ENCODE measurements around the gene ATXN3L.

ATXN3L gene

DNA sequence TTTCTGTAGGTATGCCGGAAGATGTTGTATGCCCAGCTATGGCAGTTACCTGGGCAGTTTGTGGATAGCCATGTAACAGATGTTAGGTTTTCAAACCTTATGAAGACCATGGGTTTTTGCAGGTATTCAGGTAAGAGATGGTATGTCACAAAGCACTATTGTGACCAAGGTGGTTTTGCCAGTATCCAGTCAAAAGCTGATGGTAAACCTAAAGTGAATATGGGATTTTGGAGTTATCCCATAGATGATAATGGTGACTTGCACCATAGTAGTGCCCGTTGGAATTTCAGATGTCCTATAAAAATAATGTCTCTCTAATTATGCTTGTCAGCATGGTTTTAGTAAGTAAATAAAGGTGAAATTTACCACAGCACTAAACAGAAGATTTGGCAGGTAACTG, at the start of gene ATXN3L:
TSS of gene ATXN3L (minus strand) at position 101 of the 400 bp plus-strand sequence. CDS start 119 bp downstream, outside the sequence.
- no peak for DNase-seq (ENCODE audit: low read depth, low spot score)

DNA sequence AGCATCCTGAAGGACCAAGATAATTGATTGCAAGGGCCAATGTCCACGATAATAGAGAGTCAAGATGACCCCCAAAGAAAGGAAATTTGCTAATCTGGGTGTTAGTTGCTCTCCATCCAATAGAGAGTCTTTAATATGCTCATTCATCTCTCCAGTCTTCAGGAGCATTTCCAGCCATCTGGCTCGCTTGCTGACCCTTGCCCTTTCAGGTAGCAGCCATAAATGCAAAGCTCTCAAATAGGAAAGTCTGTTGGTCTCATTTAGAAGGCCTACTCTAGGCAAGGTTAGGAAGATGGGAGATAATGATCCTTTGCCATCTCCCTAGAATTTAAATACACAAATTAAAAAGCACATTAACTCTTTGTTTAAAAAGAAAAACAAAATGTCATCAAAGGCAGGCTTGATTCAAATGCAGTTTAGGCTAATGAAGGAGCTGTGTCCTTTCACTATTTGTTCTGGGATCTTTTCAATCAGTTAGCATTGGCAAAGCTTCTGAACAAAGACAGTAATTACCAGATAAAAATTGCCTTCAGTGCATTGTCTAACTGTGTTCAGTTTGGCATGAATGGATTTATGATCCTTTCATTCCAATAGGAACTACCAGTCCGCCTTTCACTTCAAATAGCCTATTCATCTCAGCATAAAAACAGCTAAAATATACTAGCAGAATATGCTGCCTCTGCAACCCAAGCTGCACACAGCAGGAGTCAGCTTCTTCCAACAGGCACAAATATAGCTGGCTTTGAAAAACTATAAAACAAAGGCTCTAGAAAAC, 49.6 kb upstream of the ATXN3L start:
- DNase-seq (ENCODE audit: low read depth, low spot score) = no peak

DNA sequence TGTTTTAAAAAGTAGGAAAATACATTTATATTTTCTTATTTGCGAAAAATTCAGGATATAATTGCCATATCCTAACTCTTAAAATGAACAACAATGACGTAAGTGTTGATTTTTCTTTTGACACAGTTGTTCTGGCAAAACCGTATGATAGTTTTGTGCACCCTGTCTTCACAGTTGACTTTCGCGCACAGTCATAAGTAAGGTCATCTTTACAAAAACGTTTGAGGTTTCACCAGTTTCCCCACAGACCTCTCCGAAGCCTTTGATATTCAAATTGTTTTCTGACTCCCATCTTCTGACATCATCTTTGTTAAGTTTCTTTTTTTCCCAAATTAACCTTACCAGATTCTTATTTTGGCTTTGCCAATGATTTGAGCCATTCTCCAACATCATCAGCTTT, 48.1 kb upstream of the ATXN3L start:
- DNase-seq (ENCODE audit: low read depth, low spot score) = no peak

DNA sequence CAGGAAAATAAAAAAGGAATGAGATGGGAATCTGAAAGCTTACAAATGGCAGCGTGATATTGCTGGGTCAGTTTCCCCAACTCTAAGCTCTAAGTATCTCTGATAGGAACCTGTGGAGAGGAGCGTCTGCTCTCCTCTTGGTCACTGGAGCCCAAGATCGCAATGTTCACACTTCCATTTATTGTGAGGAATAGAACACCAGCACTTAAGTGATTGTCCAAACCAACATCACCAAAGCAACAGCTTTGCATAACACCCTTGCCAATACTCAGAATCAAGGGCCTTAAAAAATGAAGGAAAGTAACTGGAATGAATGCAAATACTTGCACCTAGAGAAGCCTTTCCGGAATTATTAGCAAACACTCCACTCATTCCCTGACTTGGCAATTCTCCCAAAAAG, 46.8 kb upstream of the ATXN3L start:
- no peak for DNase-seq (ENCODE audit: low read depth, low spot score)

DNA sequence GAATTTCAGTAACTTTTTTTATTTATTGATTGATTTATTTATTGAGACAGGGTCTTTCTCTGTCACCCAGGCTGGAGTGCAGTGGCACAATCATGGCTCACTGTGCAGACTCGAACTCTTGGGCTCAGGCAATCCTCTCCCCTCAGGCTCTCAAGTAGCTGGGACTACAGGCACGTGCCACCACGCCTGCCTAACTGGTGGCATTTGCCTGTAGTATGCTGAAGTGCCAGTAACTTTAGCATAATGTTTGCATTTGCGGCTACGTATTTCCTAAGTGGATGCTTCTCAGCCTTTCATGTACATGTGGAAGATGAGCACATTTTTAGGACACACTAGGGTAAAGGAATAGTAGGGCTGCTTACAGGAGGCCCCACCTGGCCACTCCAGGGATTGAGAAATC, 45.3 kb upstream of the ATXN3L start:
- DNase-seq (ENCODE audit: low read depth, low spot score) = no peak

DNA sequence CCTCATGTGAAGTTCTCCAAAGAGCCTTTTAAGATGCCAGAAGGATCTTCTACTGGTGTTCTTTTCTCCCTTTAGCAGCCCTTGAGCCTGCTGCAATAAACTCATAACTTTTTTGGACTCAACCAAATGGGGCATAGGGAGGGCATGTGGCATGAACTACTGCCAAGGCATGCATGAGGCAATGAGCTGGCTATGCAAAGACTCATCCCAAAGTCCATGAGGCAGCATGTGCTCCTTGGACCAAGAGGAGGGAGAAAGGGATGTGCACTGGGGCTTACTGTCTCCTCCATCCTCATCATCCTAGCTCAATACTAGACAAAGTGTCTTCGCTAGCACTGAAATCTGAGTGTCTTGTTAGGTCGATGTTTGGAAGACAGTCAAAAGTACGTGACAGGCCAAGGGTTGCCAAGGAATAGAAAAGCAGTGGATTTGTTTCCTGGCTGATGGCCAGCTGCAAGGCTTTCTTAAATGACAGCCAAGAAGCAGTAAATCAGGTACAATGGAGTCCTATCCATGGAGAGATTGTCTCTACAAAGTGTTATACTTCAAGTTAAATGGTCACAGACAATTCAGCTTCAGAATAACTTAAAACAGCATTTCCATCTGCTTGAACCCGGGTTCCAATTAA, 44.5 kb upstream of the ATXN3L start:
- DNase-seq (ENCODE audit: low read depth, low spot score) = no peak

DNA sequence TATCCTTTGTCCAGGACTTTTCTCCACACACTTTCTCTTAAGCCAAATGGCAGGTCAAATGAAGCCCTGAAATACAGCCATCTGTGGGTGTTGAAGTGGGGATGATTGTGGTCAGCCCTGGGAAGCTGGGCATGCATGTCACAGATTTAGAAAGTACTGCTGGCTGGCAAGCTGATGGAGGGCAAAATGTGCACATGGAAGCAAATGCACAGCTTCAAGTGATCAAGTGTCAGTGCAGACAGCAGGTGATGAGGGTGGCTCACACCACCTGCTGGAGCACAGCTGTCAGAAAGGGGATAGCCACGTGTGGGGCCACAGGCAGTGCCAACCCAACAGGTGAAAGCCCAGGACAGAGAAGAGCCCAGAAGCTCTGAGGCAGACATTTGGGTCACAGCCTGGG, 40.3 kb upstream of the ATXN3L start:
- DNase-seq (ENCODE audit: low read depth, low spot score) = no peak

DNA sequence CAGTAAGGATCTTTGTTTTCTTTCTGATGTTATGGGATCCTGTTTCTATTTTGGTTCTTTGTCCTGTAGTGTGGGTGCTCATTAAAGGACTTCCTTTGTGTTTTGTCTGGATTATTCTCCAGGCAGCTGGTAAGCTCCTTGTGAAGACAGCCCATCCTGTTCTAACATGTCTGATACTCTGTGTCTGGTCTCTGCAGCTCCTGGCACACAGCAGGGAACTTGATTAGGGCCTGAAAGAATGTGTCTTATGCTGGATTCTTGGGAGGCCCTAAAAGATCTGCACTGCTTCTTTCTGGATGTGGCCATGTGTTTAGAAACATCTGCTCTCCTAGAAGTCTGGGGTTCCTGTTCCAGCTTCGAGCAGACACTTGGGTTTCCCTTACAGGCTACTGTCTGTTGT, 38.1 kb upstream of the ATXN3L start:
- DNase-seq (ENCODE audit: low read depth, low spot score) = no peak

DNA sequence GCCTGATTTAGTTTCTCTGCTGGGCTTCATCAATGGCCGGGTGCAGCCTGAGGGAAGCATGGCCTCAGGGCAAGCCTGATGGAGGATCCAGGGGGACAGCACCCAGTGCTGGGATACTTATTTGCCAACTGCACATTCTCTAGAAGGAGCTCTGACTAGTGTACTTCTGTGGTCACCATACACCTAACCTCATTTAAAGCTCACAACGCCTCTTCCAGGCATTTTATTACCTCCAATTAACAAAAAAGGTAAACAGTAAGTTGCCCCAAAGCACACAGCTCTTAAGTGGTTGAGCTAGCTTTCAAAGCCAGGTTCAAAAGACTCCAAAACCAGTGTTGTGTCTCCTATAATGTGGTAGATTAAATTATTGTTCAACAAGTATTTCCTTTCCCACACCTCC, 26.8 kb upstream of the ATXN3L start:
- DNase-seq (ENCODE audit: low read depth, low spot score) = no peak

DNA sequence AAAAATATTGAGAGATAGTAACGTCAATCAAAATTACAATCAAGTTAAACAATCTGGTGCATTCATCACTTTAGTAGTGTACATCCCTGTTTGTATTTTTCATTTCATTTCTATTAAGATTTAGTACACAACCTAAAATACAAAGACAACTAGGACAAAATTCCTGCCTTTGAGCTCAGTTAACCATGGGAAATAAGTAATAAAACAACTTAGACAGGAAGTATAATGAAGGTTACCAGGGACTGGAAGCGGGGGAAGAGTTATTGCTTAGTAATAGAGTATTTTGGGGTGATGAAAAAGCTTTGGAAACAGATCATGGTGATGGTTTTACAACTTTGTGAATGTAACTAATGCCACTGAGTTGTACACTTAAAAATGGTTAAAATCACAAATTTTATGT, 25.6 kb upstream of the ATXN3L start:
- no peak for DNase-seq (ENCODE audit: low read depth, low spot score)

DNA sequence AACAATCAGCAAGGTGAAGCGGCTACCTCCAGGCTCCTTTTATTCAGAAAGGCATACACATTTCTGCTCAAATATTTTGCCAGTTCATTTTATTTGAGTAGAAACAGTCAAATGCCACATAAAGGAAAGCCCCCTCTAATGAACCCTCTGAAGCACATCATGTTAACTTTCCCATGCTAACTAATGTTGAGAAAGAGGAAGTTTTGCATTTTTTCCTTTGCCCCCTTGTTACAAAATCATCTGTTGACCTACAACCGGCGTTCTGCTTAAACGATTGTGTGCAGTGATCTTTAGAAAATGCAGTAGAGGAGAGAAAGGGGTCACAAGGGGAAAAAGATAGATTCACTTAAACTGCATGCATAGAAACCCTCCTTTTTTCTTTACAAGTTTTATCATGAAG, 25.2 kb upstream of the ATXN3L start:
- no peak for DNase-seq (ENCODE audit: low read depth, low spot score)

DNA sequence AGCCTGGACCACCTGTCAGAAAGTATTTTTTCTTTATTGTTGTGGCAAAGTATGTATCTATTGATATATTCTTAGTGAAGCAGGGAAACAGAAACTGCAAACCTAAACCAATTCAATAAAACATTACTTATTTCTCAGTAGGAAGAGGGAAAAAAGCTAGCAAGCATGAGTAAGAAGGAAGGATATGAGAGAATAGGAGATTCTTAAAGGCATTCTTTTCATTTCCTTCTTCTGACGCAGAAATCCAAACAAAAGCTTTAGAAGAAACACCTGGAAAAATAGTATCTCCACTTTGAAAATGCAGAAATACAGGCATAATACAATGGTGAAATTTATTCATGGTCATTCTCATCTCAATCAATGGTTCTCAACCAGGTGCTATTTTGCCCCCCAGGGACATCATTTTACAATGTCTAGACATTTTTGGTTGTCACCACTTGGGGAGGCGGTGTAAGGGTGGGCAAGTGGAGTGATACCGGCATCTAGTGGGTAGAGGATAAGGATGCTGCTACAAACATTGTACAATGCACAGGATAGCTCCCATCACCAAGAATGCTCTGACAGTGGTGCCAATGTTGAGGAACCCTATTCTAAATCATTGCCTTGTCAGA, 21.7 kb upstream of the ATXN3L start:
- no peak for DNase-seq (ENCODE audit: low read depth, low spot score)

DNA sequence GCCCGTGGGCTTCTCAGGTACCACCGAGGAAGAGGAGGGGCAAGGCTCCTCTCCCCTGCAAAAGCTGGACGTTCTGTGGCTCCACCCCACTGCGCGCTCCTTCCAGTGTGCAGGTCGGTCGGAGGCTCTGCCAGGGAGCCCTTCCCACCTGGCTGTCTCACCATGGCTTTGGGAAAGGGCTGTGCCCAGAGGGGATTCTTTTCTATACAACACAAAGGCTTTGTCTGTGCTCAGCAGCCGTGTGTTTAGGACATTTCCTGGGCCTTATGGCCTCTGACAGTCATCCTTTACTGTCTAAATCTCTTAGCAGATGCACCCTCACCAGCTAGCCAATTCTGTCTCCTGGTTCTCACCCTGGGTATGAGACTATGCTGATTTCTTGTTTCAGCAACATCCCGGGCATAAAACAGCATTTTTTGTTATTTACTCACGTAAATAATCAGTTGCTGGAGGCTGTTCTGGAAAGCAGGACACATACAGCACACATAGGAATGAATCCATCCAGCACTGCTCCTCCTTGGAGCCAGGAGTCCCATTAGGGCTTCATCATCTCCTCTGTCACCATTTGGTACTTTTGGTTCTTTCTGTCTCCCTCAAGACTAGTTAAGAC, 20.4 kb upstream of the ATXN3L start:
- no peak for DNase-seq (ENCODE audit: low read depth, low spot score)

DNA sequence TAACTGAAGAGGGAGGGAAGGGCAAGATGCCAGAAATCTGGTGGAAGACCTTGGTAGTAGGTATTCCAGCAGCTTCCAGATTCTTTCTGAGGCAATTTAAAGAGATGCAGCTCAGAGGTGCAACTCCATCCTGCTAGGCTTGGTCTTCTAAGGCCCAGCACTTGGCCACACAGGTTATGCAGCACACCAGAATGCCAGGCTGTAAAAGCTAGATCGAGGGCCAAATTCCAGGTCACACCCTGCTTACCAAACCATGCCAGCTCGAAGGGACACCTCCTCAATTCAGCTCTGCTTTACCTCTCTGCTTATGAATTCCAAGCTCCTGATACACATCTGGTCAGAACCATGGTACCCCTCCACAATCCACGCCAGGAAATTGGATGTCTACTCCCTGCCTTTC, 19.8 kb upstream of the ATXN3L start:
- DNase-seq (ENCODE audit: low read depth, low spot score) = no peak

DNA sequence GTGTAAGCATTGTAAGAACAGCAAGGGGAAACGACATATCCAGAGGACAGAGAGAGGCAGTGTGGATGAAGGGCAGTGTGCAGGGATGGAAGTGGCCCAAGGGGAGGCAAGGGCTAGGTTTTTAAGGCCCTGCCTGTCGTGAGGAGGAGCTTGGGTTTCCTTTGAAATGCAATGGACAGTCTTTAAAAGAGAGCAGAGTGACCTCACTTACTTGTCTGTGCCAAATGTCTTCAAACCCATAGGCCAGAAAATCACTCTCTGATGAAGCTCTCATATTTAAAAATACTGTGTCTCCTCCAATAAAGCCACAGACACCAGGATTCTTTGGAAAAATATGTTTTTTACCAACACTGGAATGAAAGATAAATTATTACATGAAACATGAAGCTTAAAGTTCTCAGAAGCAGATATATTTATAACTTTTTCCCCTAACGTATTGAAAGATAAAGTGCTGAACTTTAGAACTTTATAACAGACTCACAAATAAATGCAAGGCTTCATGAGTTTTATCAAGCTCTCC, 19.2 kb upstream of the ATXN3L start:
- DNase-seq (ENCODE audit: low read depth, low spot score) = no peak

DNA sequence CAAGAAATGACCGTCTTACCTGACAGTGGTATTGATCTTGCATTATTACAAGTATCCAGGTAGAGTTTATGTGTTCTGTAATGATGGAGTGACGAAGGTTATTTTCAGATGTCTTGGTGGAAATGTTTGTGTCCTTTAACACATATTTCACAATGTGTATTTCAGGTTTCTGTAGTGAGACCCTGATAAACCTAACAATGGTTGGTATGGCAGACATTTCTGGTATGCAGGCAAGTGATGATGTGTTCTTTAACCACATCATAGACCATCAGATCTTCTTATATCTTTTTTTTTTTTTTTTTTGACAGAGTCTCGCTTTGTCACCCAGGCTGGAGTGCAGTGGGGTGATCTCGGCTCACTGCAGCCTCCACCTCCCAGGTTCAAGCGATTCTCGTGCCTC, 14.6 kb upstream of the ATXN3L start:
- no peak for DNase-seq (ENCODE audit: low read depth, low spot score)

DNA sequence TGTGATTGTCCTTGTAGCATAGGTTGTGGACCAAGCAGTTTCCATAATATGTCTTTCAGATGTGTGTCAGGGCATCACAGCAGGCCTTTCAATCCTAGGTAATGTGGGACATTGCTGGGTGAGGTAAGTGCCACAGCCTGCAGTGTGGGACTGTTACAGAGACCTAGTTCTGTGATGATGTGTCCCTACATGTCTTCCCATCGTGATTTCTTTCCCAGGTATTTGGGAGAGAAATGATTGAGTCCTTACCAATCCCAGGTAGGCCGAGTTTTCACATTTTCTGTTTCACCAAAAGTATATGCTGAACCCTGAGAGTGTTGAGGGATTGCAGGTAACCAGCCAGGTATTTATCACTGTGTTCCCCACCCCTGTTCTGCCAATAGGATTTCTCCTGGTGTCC, 10.6 kb upstream of the ATXN3L start:
- DNase-seq (ENCODE audit: low read depth, low spot score) = no peak

DNA sequence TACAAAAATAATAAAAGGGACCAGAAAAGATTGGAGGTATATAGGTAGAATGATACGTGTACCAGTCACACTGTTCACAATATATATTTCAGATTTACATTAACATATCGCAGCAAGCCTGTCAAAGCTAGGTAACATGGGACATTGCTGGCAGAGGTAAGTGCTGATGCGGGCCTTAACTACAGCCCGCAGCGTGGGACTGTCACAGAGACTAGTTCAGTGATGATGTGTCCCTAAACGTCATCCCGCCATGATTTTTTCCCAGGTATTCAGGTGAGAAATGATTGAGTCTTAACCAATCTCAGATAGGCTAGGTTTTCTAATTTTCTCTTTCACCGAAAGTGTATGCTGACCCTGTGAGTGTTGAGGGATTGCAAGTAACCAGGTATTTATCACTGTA, 7.8 kb upstream of the ATXN3L start:
- DNase-seq (ENCODE audit: low read depth, low spot score) = no peak

DNA sequence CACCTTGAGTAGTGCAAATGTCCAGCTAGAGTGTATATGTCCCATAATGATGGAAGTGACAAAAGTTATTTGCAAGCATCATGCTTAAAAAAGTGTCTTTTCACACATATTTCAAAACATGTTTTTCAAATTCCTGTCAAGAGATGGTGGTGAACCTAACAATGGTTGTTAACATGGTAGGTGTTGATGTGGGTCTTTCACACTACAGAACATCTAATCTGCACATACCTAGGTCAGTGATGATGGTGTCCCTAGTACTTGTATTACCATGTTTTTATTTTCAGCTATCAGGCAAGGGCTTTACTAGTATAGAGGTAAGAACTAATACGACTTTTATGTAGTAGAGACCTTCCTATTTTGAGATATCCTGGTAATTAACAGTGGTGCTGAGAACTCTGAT, 3.4 kb upstream of the ATXN3L start:
- no peak for DNase-seq (ENCODE audit: low read depth, low spot score)

DNA sequence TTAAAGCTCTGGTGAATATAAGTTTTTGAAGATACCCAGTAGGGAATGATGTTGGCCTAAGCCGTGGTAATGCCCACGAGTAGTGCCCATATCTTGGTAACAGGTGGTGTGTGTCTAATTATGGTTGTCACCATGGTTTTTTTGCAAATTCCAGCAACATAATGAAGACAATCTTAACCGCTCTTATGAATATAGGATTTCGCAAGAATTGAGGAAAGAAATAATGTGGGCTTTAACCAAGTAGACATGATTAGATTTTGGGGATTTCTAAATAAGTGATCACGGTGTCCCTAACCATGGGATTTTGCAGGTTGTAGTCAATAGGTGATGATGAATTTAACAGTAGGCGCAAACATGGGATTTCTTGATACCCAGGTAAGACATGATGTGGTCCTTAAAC, 2.5 kb downstream of the ATXN3L start:
- DNase-seq (ENCODE audit: low read depth, low spot score) = no peak

DNA sequence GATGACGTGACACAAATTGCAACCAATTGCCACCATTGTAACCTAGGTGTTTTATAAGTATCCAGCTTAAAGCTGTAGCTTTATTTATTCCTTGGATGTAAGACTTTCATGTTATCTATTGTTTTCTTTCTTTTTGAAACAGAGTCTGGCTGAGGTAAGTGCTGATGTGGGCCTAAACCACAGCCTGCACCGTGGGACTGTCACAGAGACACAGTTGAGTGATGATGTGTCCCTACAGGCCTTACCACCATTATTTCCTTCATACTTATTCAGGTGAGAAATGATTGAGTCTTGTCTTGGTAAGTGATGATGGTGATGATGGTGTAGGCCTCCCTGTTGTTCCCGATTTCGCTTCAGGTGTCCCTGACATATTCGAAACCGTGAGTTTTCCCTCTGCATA, 8.3 kb downstream of the ATXN3L start:
- DNase-seq (ENCODE audit: low read depth, low spot score) = no peak

DNA sequence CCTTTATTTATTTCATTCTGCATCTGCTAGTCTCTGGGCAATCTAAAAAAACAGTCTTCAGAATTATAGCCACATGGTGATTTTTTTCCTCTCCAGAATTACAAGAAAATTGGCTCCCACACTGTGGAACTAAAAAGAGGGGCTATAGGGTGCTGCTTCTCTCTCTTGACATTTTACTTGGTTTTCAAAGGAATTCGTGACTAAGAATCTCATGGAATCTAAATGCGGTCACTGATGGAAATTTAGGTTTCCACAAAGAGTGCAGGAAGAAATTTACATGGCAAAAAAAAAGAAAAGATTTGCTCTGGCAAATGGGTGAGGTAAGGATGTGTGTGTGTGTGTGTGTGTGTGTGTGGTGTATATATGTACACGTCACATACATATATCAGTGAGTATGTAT, 10.2 kb downstream of the ATXN3L start:
- DNase-seq (ENCODE audit: low read depth, low spot score) = no peak

DNA sequence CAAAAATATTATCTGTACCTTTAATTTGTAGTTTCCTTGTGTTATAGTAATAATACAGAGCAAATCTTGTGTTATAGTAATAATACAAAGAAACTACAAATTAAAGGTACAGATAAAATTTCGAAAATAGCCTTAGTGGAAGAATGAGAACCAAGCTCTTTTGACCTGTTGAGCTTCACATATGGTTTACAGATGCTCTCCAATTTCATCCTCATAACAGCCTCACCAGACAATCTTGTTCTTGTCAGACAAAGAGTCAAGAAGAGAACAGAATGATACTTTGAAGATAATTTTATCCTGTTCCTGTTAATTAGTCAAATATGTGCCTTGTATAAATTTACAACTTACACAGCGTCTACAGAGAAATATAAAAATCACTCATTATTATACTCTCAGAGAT, 12.8 kb downstream of the ATXN3L start:
- DNase-seq (ENCODE audit: low read depth, low spot score) = no peak

All from brain pericyte (primary cell).